Ishikawa (cell line): ENCODE data around the gene FAM117B.

Experiments used
- CREB1 ChIP-seq: IDR thresholded peaks from 2 replicates; pipeline ENCODE4 v1.6.1; 2012; ENCODE audit warnings: low read depth
- FOXM1 ChIP-seq: IDR thresholded peaks from 2 replicates; pipeline ENCODE4 v1.6.1; 2012; ENCODE audit warnings: low read depth, borderline replicate concordance
- RAD21 ChIP-seq: IDR thresholded peaks from 2 replicates; pipeline ENCODE4 v1.6.1; 2012; ENCODE audit warnings: low read depth
- REST ChIP-seq: IDR thresholded peaks from 2 replicates; pipeline ENCODE4 v1.6.1; 2012; ENCODE audit warnings: low read depth, mild to moderate bottlenecking
- USF1 ChIP-seq: IDR thresholded peaks from 2 replicates; pipeline ENCODE4 v1.6.1; 2012
- ZBTB7A ChIP-seq: IDR thresholded peaks from 2 replicates; pipeline ENCODE4 v1.6.1; 2012; ENCODE audit warnings: low read depth

GRCh38 chr2:202681688-202682205 lies 47.0 kb downstream of the FAM117B start:
- TF ChIP-seq REST, result no peak
- TF ChIP-seq FOXM1, result no peak
- no peak for TF ChIP-seq USF1
- no peak for TF ChIP-seq ZBTB7A
- no peak for TF ChIP-seq CREB1
- TF ChIP-seq RAD21, result no peak
